Fibroblast of lung (primary cell): Measurements from ENCODE around the gene SLC43A3. TPM values are rescaled to one million over a fixed set of nuclear protein-coding genes. Genes with fewer than 3 reads are reported as not detected.

Experiments
- DNase-seq, 2 donors: peaks; one replicate each; pipeline versions ENCODE4 v3.0.0 to v3.0.0-alpha.2; 2010; ENCODE audit warnings: low read depth in 2 of 2
- H2AFZ ChIP-seq: 2 replicates; pipeline ENCODE4 v1.5.1; 2012; ENCODE audit warnings: low read length, control low read depth, inconsistent platforms
- H3K27ac ChIP-seq: 2 replicates; pipeline ENCODE4 v1.5.1; 2011; ENCODE audit warnings: low read length, control low read depth; ENCODE audit not compliant: insufficient read depth
- H3K27me3 ChIP-seq: 2 replicates; pipeline ENCODE4 v1.5.1; 2011; ENCODE audit warnings: mild to moderate bottlenecking, low read length; ENCODE audit not compliant: control insufficient read depth, insufficient read depth
- H3K36me3 ChIP-seq: 2 replicates; pipeline ENCODE4 v1.5.1; 2011; ENCODE audit warnings: low read length; ENCODE audit not compliant: control insufficient read depth, insufficient read depth
- H3K4me1 ChIP-seq: 2 replicates; pipeline ENCODE4 v1.5.1; 2011; ENCODE audit warnings: low read length; ENCODE audit not compliant: control insufficient read depth, insufficient read depth; ENCODE audit errors: extremely low read depth
- H3K4me2 ChIP-seq: 2 replicates; pipeline ENCODE4 v1.5.1; 2011; ENCODE audit warnings: low read length, control low read depth; ENCODE audit not compliant: insufficient read depth; ENCODE audit errors: extremely low read depth
- H3K4me3 ChIP-seq, 4 experiments: fragments of 200-600 bp in 1 of 4; sonication (generic) in 1 of 4; replicated peaks in 1 of 4; 2 replicates each; pipeline ENCODE4 v1.5.1; 2011 to 2016; ENCODE audit warnings: low read length in 4 of 4, low read depth in 3 of 4, mild to moderate bottlenecking in 3 of 4, control low read depth in 2 of 4, inconsistent platforms in 1 of 4, mixed read lengths in 1 of 4; ENCODE audit not compliant: insufficient read depth in 1 of 4; ENCODE audit errors: control extremely low read depth in 1 of 4
- H3K79me2 ChIP-seq: 2 replicates; pipeline ENCODE4 v1.5.1; 2012; ENCODE audit warnings: mild to moderate bottlenecking, low read length, inconsistent platforms; ENCODE audit not compliant: control insufficient read depth, insufficient read depth
- H3K9ac ChIP-seq: 2 replicates; pipeline ENCODE4 v1.5.1; 2011; ENCODE audit warnings: mild to moderate bottlenecking, low read length, control low read depth; ENCODE audit not compliant: insufficient read depth
- H3K9me3 ChIP-seq: 2 replicates; pipeline ENCODE4 v1.5.1; 2012; ENCODE audit warnings: low read depth, low read length; ENCODE audit not compliant: control insufficient read depth, insufficient read depth
- H4K20me1 ChIP-seq: 2 replicates; pipeline ENCODE4 v1.5.1; 2011; ENCODE audit warnings: low read length; ENCODE audit not compliant: control insufficient read depth, insufficient read depth; ENCODE audit errors: extremely low read depth
- EZH2 ChIP-seq: IDR thresholded peaks from 2 replicates; pipeline ENCODE4 v1.5.1; 2012; ENCODE audit warnings: low read length, control low read depth, mild to moderate bottlenecking; ENCODE audit errors: missing control alignments
- polyA plus RNA-seq, 2 donors: library from polyadenylated mRNA; depleted of rRNA in 1 of 2; stranded (reverse) in 1 of 2; unstranded in 1 of 2; fragments of >200 nt; gene quantifications; 2 replicates each; pipeline ENCODE4 v1.2.1, GENCODE V29; 2011 to 2012; ENCODE audit warnings: missing spikeins in 1 of 2
- total RNA-seq: library from RNA; depleted of rRNA; stranded (reverse); fragments of >200 nt; gene quantifications from 2 replicates; pipeline ENCODE4 v1.2.1, GENCODE V29; 2014
- TF ChIP-seq, protein P1 (sequence below), 2 donors: IDR thresholded peaks in 1 of 2; conservative IDR thresholded peaks in 1 of 2; 1 replicate in 1 of 2; 2 replicates in 1 of 2; pipeline ENCODE4 v1.5.1; 2011 to 2012; ENCODE audit warnings: low read length in 2 of 2, control low read depth in 1 of 2, inconsistent platforms in 1 of 2, low read depth in 1 of 2, mild to moderate bottlenecking in 1 of 2

SLC43A3 gene
- total and polyA plus RNA-seq, 2 donors (not counting 1 experiment from before 2014, with no cell fraction given), result 34.8 to 41.5 TPM

DNA sequence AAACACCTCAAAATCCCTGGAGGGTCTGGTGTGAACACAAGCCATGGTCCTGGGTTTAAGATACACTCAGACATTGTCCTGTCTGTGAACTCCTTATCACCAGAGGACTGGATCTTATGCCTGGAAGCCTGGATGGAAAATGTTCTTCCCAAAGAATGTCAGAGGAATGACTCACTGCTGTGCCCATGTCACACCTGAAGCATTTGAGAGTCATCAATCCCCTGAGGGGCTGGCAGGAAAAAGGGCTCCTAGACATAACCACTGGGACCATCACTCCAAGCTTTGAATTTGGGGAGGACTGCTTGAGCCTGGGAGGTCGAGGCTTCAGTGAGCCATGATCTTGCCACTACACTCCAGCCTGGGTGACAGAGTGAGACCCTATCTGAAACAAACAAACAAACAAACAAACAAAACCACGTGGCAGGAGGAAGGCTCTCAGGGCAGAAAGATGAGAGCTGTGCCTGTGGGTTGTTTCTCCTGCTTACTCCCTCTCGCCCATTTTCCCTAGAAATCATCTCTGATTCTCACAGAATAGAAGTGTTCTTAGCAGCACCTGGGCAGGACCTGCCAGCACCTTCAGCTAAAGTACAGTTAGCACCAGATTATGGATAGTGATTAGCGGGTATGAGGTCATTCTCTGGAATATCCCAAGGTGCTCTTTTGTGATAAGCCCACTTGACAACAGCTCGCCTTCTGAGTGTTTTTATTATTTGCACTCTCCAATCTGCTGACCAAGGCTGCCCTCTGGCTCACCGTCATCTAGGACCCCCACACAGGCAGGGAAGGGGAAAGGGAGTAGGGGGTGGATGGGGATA lies 24.5 kb downstream of the SLC43A3 start:
- TF ChIP-seq EZH2, result no peak
- TF ChIP-seq, protein P1, sequence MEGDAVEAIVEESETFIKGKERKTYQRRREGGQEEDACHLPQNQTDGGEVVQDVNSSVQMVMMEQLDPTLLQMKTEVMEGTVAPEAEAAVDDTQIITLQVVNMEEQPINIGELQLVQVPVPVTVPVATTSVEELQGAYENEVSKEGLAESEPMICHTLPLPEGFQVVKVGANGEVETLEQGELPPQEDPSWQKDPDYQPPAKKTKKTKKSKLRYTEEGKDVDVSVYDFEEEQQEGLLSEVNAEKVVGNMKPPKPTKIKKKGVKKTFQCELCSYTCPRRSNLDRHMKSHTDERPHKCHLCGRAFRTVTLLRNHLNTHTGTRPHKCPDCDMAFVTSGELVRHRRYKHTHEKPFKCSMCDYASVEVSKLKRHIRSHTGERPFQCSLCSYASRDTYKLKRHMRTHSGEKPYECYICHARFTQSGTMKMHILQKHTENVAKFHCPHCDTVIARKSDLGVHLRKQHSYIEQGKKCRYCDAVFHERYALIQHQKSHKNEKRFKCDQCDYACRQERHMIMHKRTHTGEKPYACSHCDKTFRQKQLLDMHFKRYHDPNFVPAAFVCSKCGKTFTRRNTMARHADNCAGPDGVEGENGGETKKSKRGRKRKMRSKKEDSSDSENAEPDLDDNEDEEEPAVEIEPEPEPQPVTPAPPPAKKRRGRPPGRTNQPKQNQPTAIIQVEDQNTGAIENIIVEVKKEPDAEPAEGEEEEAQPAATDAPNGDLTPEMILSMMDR (conservative IDR thresholded peaks at IDR 0.05 in 1 of 2, IDR thresholded peaks at IDR 0.05 in 1 of 2; ENCODE audit: low read depth in 1 of 2, low read length in 2 of 2), result no peak
- Histone ChIP-seq H3K79me2 (no peaks in the 10 kb centered on the region), H3K27me3 (peaks cover 3% of the 10 kb centered on the region), H4K20me1 (no peaks in the 10 kb centered on the region), H3K9me3 (no peaks in the 10 kb centered on the region), H3K4me2 (no peak overlapping the region), H3K4me3 (no peak overlapping the region), H3K36me3 (peaks cover 4% of the 10 kb centered on the region), H3K9ac (no peak overlapping the region), H3K4me1 (peaks cover 2% of the 10 kb centered on the region), H2AFZ (no peak overlapping the region), H3K27ac (no peak overlapping the region)
- peak in 1 of 2 donors; percentile 26 for DNase-seq

DNA sequence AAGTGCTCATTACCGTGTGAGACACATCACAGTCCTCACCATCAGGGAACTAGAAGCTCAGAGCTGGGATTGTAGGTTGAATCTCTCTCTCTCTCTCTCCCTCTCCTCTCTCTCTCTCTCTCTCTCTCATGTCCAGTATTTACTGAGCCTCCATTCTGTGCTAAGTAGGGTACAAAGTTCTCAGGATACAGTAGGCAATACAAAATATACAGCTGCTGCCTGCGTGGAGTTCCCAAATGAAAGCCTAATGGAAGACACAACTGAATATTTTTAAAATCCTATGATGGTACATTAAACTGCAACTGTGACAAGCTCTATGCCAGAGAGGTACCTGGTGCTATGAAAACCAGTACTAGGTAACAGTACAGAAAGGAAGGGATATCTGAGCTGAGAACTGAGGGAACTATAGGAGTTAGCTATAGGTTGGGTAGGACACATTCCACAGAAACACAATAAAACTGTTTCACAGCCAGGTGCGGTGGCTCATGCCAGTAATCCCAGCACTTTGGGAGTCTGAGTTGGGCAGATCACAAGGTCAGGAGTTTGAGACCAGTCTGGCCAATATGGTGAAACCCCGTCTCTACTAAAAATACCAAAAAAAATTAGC lies 26.8 kb downstream of the SLC43A3 start:
- no peaks in the 10 kb centered on the region for H3K9me3 ChIP-seq
- H3K9ac ChIP-seq, result no peak overlapping the region
- no peaks in the 10 kb centered on the region for H3K4me1 ChIP-seq
- H3K4me2 ChIP-seq, result no peak overlapping the region
- no peak for TF ChIP-seq EZH2
- TF ChIP-seq, protein P1 (conservative IDR thresholded peaks at IDR 0.05 in 1 of 2, IDR thresholded peaks at IDR 0.05 in 1 of 2; ENCODE audit: low read depth in 1 of 2, low read length in 2 of 2), result no peak
- H3K27ac ChIP-seq, result no peak overlapping the region
- no peak overlapping the region for H3K4me3 ChIP-seq
- no peaks in the 10 kb centered on the region for H4K20me1 ChIP-seq
- H3K36me3 ChIP-seq, result no peaks in the 10 kb centered on the region
- no peaks in the 10 kb centered on the region for H3K79me2 ChIP-seq
- peaks cover 5% of the 10 kb centered on the region for H3K27me3 ChIP-seq
- H2AFZ ChIP-seq, result no peak overlapping the region
- no peak for DNase-seq

DNA sequence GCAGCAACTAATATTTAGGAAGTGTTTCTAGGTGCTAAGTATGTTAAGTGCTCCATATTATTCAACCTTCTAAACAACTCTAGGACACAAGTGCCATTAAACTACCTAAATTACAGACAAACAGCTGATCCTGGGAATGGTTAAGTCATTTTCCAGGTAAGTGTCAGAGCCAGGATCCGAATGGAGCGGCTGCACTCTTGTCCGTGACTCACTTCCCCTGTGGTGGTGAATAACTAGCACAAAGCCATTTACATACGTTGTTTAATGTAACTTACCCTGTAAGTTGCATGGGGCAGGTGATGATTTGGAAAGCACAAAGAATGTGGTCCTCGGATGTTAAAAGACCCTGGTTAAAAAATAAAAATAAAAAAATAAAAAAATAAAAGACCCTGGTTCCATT lies 27.7 kb downstream of the SLC43A3 start:
- H3K27me3 ChIP-seq, result peaks cover 7% of the 10 kb centered on the region
- no peaks in the 10 kb centered on the region for H3K4me1 ChIP-seq
- no peaks in the 10 kb centered on the region for H4K20me1 ChIP-seq
- H3K79me2 ChIP-seq, result no peaks in the 10 kb centered on the region
- H3K27ac ChIP-seq, result no peak overlapping the region
- H3K4me3 ChIP-seq, result no peak overlapping the region
- no peaks in the 10 kb centered on the region for H3K9me3 ChIP-seq
- no peak overlapping the region for H3K9ac ChIP-seq
- H3K36me3 ChIP-seq, result no peaks in the 10 kb centered on the region
- DNase-seq, result peak in 1 of 2 donors; percentile 5
- no peak overlapping the region for H3K4me2 ChIP-seq
- no peak overlapping the region for H2AFZ ChIP-seq
- TF ChIP-seq, protein P1 (conservative IDR thresholded peaks at IDR 0.05 in 1 of 2, IDR thresholded peaks at IDR 0.05 in 1 of 2; ENCODE audit: low read depth in 1 of 2, low read length in 2 of 2), result no peak
- TF ChIP-seq EZH2, result no peak
